ENCODE data around the gene GLB1L3. TPM values are rescaled to one million over a fixed set of nuclear protein-coding genes. Genes with fewer than 3 reads are reported as not detected.

GLB1L3 gene
- total RNA-seq, 4 donors from 2014 or later, result 0.16 TPM; not detected in 3

DNA sequence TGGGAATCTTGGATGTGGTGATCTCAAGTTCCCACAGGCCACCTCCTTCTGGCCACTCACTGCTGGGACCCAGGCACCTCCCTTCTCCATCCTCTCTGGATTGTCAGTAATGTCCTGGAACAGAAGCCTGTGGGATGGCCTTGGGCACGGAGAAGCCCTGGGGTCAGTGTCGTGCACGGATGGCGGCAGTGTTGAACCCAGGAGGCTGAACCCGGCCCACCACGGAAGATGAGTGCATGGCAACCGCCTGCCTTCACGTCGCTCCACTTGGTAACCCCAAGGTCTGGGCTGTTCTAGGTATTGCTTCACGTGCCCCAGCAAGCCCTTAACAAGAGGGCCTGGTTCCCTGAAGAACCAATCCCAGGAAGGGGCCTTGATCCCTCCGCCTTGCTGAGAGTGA lies 30.1 kb upstream of the GLB1L3 start:
- TF ChIP-seq, protein P1, sequence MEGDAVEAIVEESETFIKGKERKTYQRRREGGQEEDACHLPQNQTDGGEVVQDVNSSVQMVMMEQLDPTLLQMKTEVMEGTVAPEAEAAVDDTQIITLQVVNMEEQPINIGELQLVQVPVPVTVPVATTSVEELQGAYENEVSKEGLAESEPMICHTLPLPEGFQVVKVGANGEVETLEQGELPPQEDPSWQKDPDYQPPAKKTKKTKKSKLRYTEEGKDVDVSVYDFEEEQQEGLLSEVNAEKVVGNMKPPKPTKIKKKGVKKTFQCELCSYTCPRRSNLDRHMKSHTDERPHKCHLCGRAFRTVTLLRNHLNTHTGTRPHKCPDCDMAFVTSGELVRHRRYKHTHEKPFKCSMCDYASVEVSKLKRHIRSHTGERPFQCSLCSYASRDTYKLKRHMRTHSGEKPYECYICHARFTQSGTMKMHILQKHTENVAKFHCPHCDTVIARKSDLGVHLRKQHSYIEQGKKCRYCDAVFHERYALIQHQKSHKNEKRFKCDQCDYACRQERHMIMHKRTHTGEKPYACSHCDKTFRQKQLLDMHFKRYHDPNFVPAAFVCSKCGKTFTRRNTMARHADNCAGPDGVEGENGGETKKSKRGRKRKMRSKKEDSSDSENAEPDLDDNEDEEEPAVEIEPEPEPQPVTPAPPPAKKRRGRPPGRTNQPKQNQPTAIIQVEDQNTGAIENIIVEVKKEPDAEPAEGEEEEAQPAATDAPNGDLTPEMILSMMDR (IDR thresholded peaks at IDR 0.05), result no peak
- TF ChIP-seq POLR2AphosphoS5 (IDR thresholded peaks at IDR 0.05), result no peak
- TF ChIP-seq EP300 (IDR thresholded peaks at IDR 0.05; ENCODE audit: low read depth), result no peak
- TF ChIP-seq POLR2A (IDR thresholded peaks at IDR 0.05), result no peak
- H3K4me1 ChIP-seq, result no peaks in the 10 kb centered on the region
- no peak overlapping the region for H3K27ac ChIP-seq
- no peak overlapping the region for H3K4me3 ChIP-seq
- H3K9me3 ChIP-seq, result no peaks in the 10 kb centered on the region
- in situ Hi-C loops (cut with MboI; ENCODE audit: low pct_ligation_motif_present in 1 of 4, low pct_unique_long_range_greater_than_20kb in 1 of 4, low sequenced_read_pairs in 3 of 4), result no loop called here
- DNase-seq, result no peak
- H3K27me3 ChIP-seq, result no peaks in the 10 kb centered on the region
- intact Hi-C loops (cut with DNase I; ENCODE audit: low total_unique reads), result no loop called here
- WGBS, 2 donors (ENCODE audit: low coverage in 1 of 2), result 95% methylated on average over 11 of the region's 11 CpGs; no CpG with 5 or more reads in 1 of the 2 donors
- peaks cover 0 to 36% (median 15%) of the 10 kb centered on the region in 4 donors for H3K36me3 ChIP-seq

DNA sequence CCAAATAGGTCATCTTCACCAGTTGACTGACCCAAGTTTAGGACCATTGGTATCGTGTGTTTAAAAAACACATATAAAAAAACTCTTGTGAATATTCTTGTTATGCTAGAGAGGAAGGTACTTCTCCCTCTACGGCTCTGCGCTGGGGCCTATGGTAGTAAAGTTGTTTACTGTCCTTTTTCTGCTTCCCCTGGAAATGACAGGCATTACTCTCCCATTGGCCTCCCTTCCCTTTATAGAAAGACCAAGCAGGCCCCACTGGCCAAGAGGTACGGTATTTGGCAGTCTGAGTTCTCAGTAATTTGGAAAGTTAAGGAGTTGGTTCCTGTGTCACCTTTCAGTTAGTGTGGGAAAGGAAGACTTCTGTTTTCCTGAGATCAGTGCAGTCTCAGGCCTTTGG lies 29.5 kb upstream of the GLB1L3 start:
- WGBS, 2 donors (ENCODE audit: low coverage in 1 of 2), result 81 to 86% methylated on average over 4 of the region's 4 CpGs
- DNase-seq, result no peak
- H3K27me3 ChIP-seq, result no peaks in the 10 kb centered on the region
- intact Hi-C loops (cut with DNase I; ENCODE audit: low total_unique reads), result no loop called here
- no peak overlapping the region for H3K4me3 ChIP-seq
- TF ChIP-seq EP300 (IDR thresholded peaks at IDR 0.05; ENCODE audit: low read depth) (no peak), POLR2AphosphoS5 (IDR thresholded peaks at IDR 0.05) (no peak), POLR2A (IDR thresholded peaks at IDR 0.05) (no peak)
- TF ChIP-seq, protein P1 (IDR thresholded peaks at IDR 0.05), result no peak
- H3K9me3 ChIP-seq, result no peaks in the 10 kb centered on the region
- peaks cover 0 to 4% (median under 1%) of the 10 kb centered on the region in 4 donors for H3K4me1 ChIP-seq
- in situ Hi-C loops (cut with MboI; ENCODE audit: low pct_ligation_motif_present in 1 of 4, low pct_unique_long_range_greater_than_20kb in 1 of 4, low sequenced_read_pairs in 3 of 4), result no loop called here
- peaks cover 0 to 30% (median 12%) of the 10 kb centered on the region in 4 donors for H3K36me3 ChIP-seq
- H3K27ac ChIP-seq, result no peak overlapping the region

DNA sequence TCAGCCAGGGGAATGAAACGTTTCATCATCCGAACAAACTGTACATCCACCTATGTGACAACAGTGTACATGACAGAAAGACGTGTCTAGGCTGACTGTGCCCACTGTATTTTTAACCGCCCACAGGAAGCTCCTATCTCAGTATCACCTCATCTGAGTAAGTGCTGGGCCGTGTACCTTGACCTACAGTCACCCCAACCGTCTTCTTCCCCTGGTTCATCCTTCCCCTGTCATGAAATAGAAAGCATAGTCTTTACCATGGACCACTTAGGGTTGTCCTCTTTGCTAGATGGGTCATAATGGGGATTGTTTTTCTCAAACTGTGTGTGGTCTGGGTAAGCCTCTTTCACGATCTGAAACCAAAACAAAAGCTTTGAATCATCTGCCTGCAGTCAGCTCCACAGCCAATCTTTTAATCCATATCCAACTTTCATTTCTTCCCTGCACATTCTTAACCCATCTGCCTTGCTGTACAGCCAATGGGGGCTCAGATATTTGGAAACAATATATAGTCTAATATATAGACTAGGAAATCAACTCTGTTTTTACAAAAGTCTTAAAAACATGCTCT lies 27.2 kb upstream of the GLB1L3 start:
- H3K9me3 ChIP-seq, result no peaks in the 10 kb centered on the region
- 74 to 100% methylated on average over 1 to 7 of the region's 7 CpGs for WGBS, 2 donors (ENCODE audit: low coverage in 1 of 2)
- peaks cover 0 to 15% (median 3%) of the 10 kb centered on the region in 4 donors for H3K36me3 ChIP-seq
- in situ Hi-C loops (cut with MboI; ENCODE audit: low pct_ligation_motif_present in 1 of 4, low pct_unique_long_range_greater_than_20kb in 1 of 4, low sequenced_read_pairs in 3 of 4) (no loop called here), intact Hi-C loops (cut with DNase I; ENCODE audit: low total_unique reads) (no loop called here)
- no peak overlapping the region for H3K27ac ChIP-seq
- H3K27me3 ChIP-seq, result no peaks in the 10 kb centered on the region
- TF ChIP-seq POLR2A (IDR thresholded peaks at IDR 0.05) (no peak), EP300 (IDR thresholded peaks at IDR 0.05; ENCODE audit: low read depth) (no peak), POLR2AphosphoS5 (IDR thresholded peaks at IDR 0.05) (no peak)
- TF ChIP-seq, protein P1 (IDR thresholded peaks at IDR 0.05), result no peak
- peaks cover 6 to 14% (median 10%) of the 10 kb centered on the region in 4 donors for H3K4me1 ChIP-seq
- no peak overlapping the region for H3K4me3 ChIP-seq
- DNase-seq, result no peak

DNA sequence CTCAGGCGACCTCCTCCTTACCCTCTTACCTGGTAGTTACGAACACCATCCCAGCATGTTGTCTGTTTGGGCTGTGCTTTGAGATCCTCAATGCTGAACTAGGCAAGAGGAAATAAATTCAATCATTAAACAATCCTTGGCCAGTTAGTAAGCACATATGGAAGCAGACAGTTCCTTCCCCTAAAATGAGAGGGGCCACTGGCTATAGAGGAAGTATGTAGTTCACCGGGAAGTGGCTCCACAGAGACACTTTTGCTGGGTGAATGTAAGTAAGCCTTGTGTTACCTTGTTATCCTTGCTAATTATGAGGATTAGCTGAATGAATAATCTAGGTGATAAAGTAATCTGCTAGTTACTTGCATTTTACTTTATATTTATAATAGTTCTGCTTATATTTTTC lies 25.9 kb upstream of the GLB1L3 start:
- intact Hi-C loops (cut with DNase I; ENCODE audit: low total_unique reads) (no loop called here), in situ Hi-C loops (cut with MboI; ENCODE audit: low pct_ligation_motif_present in 1 of 4, low pct_unique_long_range_greater_than_20kb in 1 of 4, low sequenced_read_pairs in 3 of 4) (no loop called here)
- TF ChIP-seq POLR2A (IDR thresholded peaks at IDR 0.05) (no peak), EP300 (IDR thresholded peaks at IDR 0.05; ENCODE audit: low read depth) (no peak), POLR2AphosphoS5 (IDR thresholded peaks at IDR 0.05) (no peak)
- TF ChIP-seq, protein P1 (IDR thresholded peaks at IDR 0.05), result no peak
- H3K4me3 ChIP-seq, result no peak overlapping the region
- WGBS, 2 donors (ENCODE audit: low coverage in 1 of 2), result 88 to 100% methylated on average over 1 to 3 of the region's 3 CpGs
- peaks cover 6 to 22% (median 19%) of the 10 kb centered on the region in 4 donors for H3K4me1 ChIP-seq
- H3K9me3 ChIP-seq, result no peaks in the 10 kb centered on the region
- no peak overlapping the region for H3K27ac ChIP-seq
- no peaks in the 10 kb centered on the region for H3K27me3 ChIP-seq
- H3K36me3 ChIP-seq, result peaks cover 0 to 5% (median 3%) of the 10 kb centered on the region in 4 donors
- no peak for DNase-seq
